Stomach (tissue), 4 donors: ENCODE data around the gene C11orf21.
"Not testable (repeated sequence)": the region's sequence is repeated elsewhere in the genome, so short reads cannot be mapped to it uniquely, and the experiment has no call there.

Experiments used
- CTCF ChIP-seq, 7 experiments: fragments of 450-650 bp in 4 of 7; fragments of 200-600 bp in 3 of 7; sonication (generic) in 3 of 7; IDR thresholded peaks; one replicate each; pipeline ENCODE4 v1.5.1; 2016 to 2019; ENCODE audit warnings: antibody characterized with exemption in 7 of 7, control low read depth in 2 of 7, mild to moderate bottlenecking in 1 of 7
- EP300 ChIP-seq: sonication (generic); formaldehyde crosslinking; IDR thresholded peaks from one replicate; pipeline ENCODE4 v1.6.1; 2017; ENCODE audit warnings: antibody characterized with exemption
- POLR2A ChIP-seq, 4 donors: fragments of 450-650 bp; IDR thresholded peaks; one replicate each; pipeline ENCODE4 v1.6.1; 2016; ENCODE audit warnings: antibody characterized with exemption in 4 of 4, control low read depth in 2 of 4, mild to moderate bottlenecking in 1 of 4, moderate library complexity in 1 of 4
- POLR2AphosphoS5 ChIP-seq, 3 donors: sonication (generic); formaldehyde crosslinking; IDR thresholded peaks; one replicate each; pipeline ENCODE4 v1.6.1; 2016; ENCODE audit warnings: antibody characterized with exemption in 3 of 3

GRCh38 chr11:2286350-2286749, 15.4 kb downstream of the C11orf21 start:
- TF ChIP-seq CTCF (IDR thresholded peaks at IDR 0.05); POLR2A (IDR thresholded peaks at IDR 0.05); POLR2AphosphoS5 (IDR thresholded peaks at IDR 0.05); EP300: not testable (repeated sequence)
